Activated naive CD8-positive, alpha-beta T cell treated with anti-CD3 and anti-CD28 coated beads, Interleukin-2, amount 50 U/mL, for 16 hours (primary cell): ENCODE data around the gene RAB36.
A peak's percentile ranks its signal among the peaks of the same experiment; 100 is the strongest.

Experiments used
- DNase-seq: peaks from one replicate; pipeline ENCODE4 v3.0.0-alpha.2; 2020; ENCODE audit warnings: low read depth, low spot score

The RAB36 gene

GRCh38 chr22:23180893-23181720, 35.8 kb downstream of the RAB36 start:
- no peak for DNase-seq

GRCh38 chr22:23181721-23182308, 36.5 kb downstream of the RAB36 start:
- no peak for DNase-seq

GRCh38 chr22:23182309-23183060, 37.2 kb downstream of the RAB36 start:
- DNase-seq = peak; percentile 34

GRCh38 chr22:23183061-23183698, 37.9 kb downstream of the RAB36 start:
- DNase-seq = no peak

- DNase-seq = no peak
Measured at GRCh38 chr22:23184100-23184763, 39.0 kb downstream of the RAB36 start.

GRCh38 chr22:23184764-23185113, 39.5 kb downstream of the RAB36 start:
- no peak for DNase-seq

- DNase-seq = no peak
Measured at GRCh38 chr22:23187211-23187610, 41.9 kb downstream of the RAB36 start.

- DNase-seq = no peak
Measured at GRCh38 chr22:23187871-23188700, 42.8 kb downstream of the RAB36 start.

- DNase-seq = no peak
Measured at GRCh38 chr22:23190526-23190925, 45.2 kb downstream of the RAB36 start.

- DNase-seq = no peak
Measured at GRCh38 chr22:23192133-23192532, 46.9 kb downstream of the RAB36 start.

- no peak for DNase-seq
Measured at GRCh38 chr22:23192558-23192957, 47.3 kb downstream of the RAB36 start.

GRCh38 chr22:23193196-23193827, 48.0 kb downstream of the RAB36 start:
- DNase-seq = no peak

GRCh38 chr22:23193882-23194281, 48.6 kb downstream of the RAB36 start:
- DNase-seq = no peak

GRCh38 chr22:23196165-23196564, 50.9 kb downstream of the RAB36 start:
- no peak for DNase-seq

- no peak for DNase-seq
Measured at GRCh38 chr22:23197836-23198235, 52.6 kb downstream of the RAB36 start.

- DNase-seq = no peak
Measured at GRCh38 chr22:23199159-23199558, 53.9 kb downstream of the RAB36 start.

- DNase-seq = no peak
Measured at GRCh38 chr22:23200898-23201297, 55.6 kb downstream of the RAB36 start.

GRCh38 chr22:23202812-23203451, 57.7 kb downstream of the RAB36 start:
- no peak for DNase-seq

GRCh38 chr22:23203452-23204124, 58.3 kb downstream of the RAB36 start:
- DNase-seq = no peak
